OCI-LY7 (cell line): Measurements from ENCODE around the gene EGFR. TPM values are rescaled to one million over a fixed set of nuclear protein-coding genes. Genes with fewer than 3 reads are reported as not detected.

Source experiments
- BruUV-seq: library from RNA; stranded (reverse); fragments of 400-500 nt; replicated peaks from 2 replicates; lab custom pipeline; 2021; lab: Mats Ljungman, UMichigan
- CTCF ChIA-PET: fragments of 300-600 bp; sonication (Branson Sonifier 250); formaldehyde crosslinking; loops from one replicate; lab custom pipeline; 2022; ENCODE audit warnings: antibody characterized with exemption; ENCODE audit not compliant: unreplicated experiment; lab: Charles Lee
- POLR2A ChIA-PET: fragments of 300-600 bp; sonication (Branson Sonifier 250); formaldehyde crosslinking; loops from one replicate; lab custom pipeline; 2022; ENCODE audit warnings: antibody characterized with exemption; lab: Charles Lee
- DNase-seq: peaks from one replicate; pipeline ENCODE4 v3.0.0-alpha.2; 2015; ENCODE audit warnings: low spot score
- H2AFZ ChIP-seq: fragments of 200-600 bp; sonication (generic), shearing (Covaris generic); 2 replicates; pipeline ENCODE4 v1.6.1; 2014; ENCODE audit warnings: mild to moderate bottlenecking, antibody characterized with exemption, low read length, moderate library complexity
- H3K27ac ChIP-seq: fragments of 200-600 bp; sonication (generic); 2 replicates; pipeline ENCODE4 v1.5.1; 2014; ENCODE audit warnings: mixed run types, low read depth, mild to moderate bottlenecking, moderate library complexity, low read length, inconsistent platforms; ENCODE audit not compliant: poor library complexity, severe bottlenecking
- H3K36me3 ChIP-seq: fragments of 200-600 bp; sonication (generic); 2 replicates; pipeline ENCODE4 v1.6.1; 2014; ENCODE audit warnings: mild to moderate bottlenecking, antibody characterized with exemption, low read length, moderate library complexity, mixed read lengths; ENCODE audit not compliant: insufficient read depth
- H3K4me1 ChIP-seq: fragments of 200-600 bp; sonication (generic); 2 replicates; pipeline ENCODE4 v1.5.1; 2014; ENCODE audit warnings: mild to moderate bottlenecking, low read length; ENCODE audit not compliant: insufficient read depth, poor library complexity, severe bottlenecking
- H3K4me2 ChIP-seq: fragments of 200-600 bp; sonication (generic); 2 replicates; pipeline ENCODE4 v1.6.1; 2014; ENCODE audit warnings: mild to moderate bottlenecking, low read length
- H3K4me3 ChIP-seq: fragments of 200-600 bp; sonication (generic); 2 replicates; pipeline ENCODE4 v1.5.1; 2014; ENCODE audit warnings: mild to moderate bottlenecking, low read depth, low read length; ENCODE audit not compliant: poor library complexity, severe bottlenecking
- H3K79me2 ChIP-seq: fragments of 200-600 bp; sonication (generic); 2 replicates; pipeline ENCODE4 v1.6.1; 2016; ENCODE audit warnings: low read depth, mild to moderate bottlenecking, low read length, moderate library complexity, mixed read lengths; ENCODE audit not compliant: insufficient read depth
- H3K9me2 ChIP-seq: fragments of 200-600 bp; sonication (generic); 2 replicates; pipeline ENCODE4 v1.6.1; 2016; ENCODE audit warnings: mild to moderate bottlenecking, low read length, mixed read lengths; ENCODE audit not compliant: insufficient read depth
- H3K9me3 ChIP-seq: fragments of 200-600 bp; sonication (generic); 2 replicates; pipeline ENCODE4 v1.6.1; 2014; ENCODE audit warnings: mild to moderate bottlenecking, mixed run types, low read length, mixed read lengths
- H4K20me1 ChIP-seq: fragments of 200-600 bp; sonication (generic); 2 replicates; pipeline ENCODE4 v1.6.1; 2014; ENCODE audit warnings: mild to moderate bottlenecking, antibody characterized with exemption, low read length, moderate library complexity, mixed read lengths; ENCODE audit not compliant: insufficient read depth
- EZH2phosphoT487 ChIP-seq: fragments of 200-600 bp; sonication (generic); IDR thresholded peaks from 2 replicates; pipeline ENCODE4 v1.6.1; 2018; ENCODE audit warnings: low read depth, borderline replicate concordance, mild to moderate bottlenecking, mixed run types, antibody characterized with exemption, low read length, moderate library complexity, mixed read lengths
- intact Hi-C: fragments of 100-400 bp; cut with micrococcal nuclease; formaldehyde crosslinking; loops from one replicate; pipeline ENCODE4 v1.10.0; 2022; ENCODE audit not compliant: unreplicated experiment
- total RNA-seq, 2 experiments: library from RNA; depleted of rRNA in 1 of 2; stranded (reverse); fragments of >200 nt in 1 of 2; shearing (Covaris generic) in 1 of 2; gene quantifications; 2 replicates each; pipeline ENCODE4 v1.2.3, GENCODE V29; 2014 to 2022
- TF ChIP-seq, protein P1 (sequence below): fragments of 200-600 bp; sonication (generic); conservative IDR thresholded peaks from 2 replicates; pipeline ENCODE4 v1.5.1; 2014; ENCODE audit warnings: mild to moderate bottlenecking, antibody characterized with exemption, low read length, moderate library complexity, mixed read lengths

EGFR gene
- total RNA-seq, 2 experiments from 2014 or later = 0.27 TPM; not detected in 1

DNA sequence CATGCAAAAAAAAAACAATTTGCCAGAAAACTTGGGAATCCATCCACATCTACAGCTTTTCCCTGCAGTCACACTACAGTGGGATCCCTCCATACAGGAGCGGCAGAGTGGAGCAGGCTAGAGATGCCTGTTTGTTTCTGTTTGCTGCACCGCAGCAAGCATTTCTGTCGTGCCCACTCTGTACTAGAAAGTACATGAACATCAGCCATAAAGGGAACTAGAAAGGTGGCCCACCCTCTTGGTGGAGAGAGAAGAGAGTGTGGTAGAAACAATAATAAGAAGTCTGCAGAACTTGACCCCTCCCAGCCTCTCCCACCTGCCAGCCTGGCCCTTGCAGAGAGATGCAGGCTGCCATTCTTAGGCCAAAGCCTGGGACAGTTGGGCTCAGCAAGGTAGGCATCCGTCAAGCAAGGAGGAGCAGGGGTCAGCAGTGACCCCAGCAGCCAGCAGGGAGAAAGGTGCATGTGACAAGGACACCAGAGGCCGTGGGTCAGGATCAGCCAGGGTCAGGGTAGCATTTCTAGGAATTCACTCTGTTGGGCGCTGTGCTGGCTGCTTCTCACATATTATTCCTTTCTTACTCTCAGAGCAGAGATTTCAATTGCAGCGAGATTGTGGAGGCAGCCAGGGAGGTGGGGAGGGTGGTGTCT, 171.8 kb downstream of the EGFR start:
- no TSS peak for BruUV-seq
- no peak for TF ChIP-seq EZH2phosphoT487
- TF ChIP-seq, protein P1, sequence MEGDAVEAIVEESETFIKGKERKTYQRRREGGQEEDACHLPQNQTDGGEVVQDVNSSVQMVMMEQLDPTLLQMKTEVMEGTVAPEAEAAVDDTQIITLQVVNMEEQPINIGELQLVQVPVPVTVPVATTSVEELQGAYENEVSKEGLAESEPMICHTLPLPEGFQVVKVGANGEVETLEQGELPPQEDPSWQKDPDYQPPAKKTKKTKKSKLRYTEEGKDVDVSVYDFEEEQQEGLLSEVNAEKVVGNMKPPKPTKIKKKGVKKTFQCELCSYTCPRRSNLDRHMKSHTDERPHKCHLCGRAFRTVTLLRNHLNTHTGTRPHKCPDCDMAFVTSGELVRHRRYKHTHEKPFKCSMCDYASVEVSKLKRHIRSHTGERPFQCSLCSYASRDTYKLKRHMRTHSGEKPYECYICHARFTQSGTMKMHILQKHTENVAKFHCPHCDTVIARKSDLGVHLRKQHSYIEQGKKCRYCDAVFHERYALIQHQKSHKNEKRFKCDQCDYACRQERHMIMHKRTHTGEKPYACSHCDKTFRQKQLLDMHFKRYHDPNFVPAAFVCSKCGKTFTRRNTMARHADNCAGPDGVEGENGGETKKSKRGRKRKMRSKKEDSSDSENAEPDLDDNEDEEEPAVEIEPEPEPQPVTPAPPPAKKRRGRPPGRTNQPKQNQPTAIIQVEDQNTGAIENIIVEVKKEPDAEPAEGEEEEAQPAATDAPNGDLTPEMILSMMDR = no peak
- CTCF ChIA-PET = no interaction called here
- no peak overlapping the region for H3K4me3 ChIP-seq
- H3K9me2 ChIP-seq = no peaks in the 10 kb centered on the region
- no peak for DNase-seq
- no peaks in the 10 kb centered on the region for H3K9me3 ChIP-seq
- no peak overlapping the region for H3K4me2 ChIP-seq
- no peaks in the 10 kb centered on the region; the same call in 1 of the 2 replicates for H4K20me1 ChIP-seq
- H2AFZ ChIP-seq = no peak overlapping the region
- no peaks in the 10 kb centered on the region for H3K4me1 ChIP-seq
- H3K79me2 ChIP-seq = no peaks in the 10 kb centered on the region
- POLR2A ChIA-PET = no interaction called here
- H3K36me3 ChIP-seq = no peaks in the 10 kb centered on the region
- intact Hi-C loops = no loop called here
- no peak overlapping the region for H3K27ac ChIP-seq

DNA sequence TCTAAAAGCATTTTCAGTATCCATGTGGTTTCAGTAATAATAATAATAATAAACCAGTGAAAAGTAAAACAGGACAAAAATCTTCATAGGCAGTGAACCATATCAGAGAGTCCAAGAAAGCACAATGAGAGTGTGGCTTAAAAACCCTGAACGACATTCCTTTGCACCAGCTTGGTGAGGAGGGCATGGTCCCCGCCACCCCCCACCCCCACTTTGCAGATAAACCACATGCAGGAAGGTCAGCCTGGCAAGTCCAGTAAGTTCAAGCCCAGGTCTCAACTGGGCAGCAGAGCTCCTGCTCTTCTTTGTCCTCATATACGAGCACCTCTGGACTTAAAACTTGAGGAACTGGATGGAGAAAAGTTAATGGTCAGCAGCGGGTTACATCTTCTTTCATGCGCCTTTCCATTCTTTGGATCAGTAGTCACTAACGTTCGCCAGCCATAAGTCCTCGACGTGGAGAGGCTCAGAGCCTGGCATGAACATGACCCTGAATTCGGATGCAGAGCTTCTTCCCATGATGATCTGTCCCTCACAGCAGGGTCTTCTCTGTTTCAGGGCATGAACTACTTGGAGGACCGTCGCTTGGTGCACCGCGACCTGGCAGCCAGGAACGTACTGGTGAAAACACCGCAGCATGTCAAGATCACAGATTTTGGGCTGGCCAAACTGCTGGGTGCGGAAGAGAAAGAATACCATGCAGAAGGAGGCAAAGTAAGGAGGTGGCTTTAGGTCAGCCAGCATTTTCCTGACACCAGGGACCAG, 172.5 kb downstream of the EGFR start:
- no peaks in the 10 kb centered on the region for H3K4me1 ChIP-seq
- no peak overlapping the region for H2AFZ ChIP-seq
- H3K9me3 ChIP-seq = no peaks in the 10 kb centered on the region
- ChIA-PET CTCF (no interaction called here), POLR2A (interaction anchor here (0.6 kb wide), 1 partner anchor 278 kb away, joined by 3 read pairs; no protein-coding TSS in a partner anchor)
- H3K4me2 ChIP-seq = no peak overlapping the region
- H3K79me2 ChIP-seq = no peaks in the 10 kb centered on the region
- intact Hi-C loops = no loop called here
- no peaks in the 10 kb centered on the region for H3K36me3 ChIP-seq
- no peak overlapping the region for H3K27ac ChIP-seq
- H4K20me1 ChIP-seq = no peaks in the 10 kb centered on the region
- no TSS peak for BruUV-seq
- no peak for TF ChIP-seq EZH2phosphoT487
- TF ChIP-seq, protein P1 = no peak
- H3K4me3 ChIP-seq = no peak overlapping the region
- no peak for DNase-seq
- no peaks in the 10 kb centered on the region for H3K9me2 ChIP-seq
